Omental fat pad (tissue), 4 donors: ENCODE results near the gene NTSR1. TPM values are rescaled to one million over a fixed set of nuclear protein-coding genes. Genes with fewer than 3 reads are reported as not detected.
A peak's percentile ranks its signal among the peaks of the same experiment; 100 is the strongest.

Source experiments
- ATAC-seq: fragments of 150-250 bp; one replicate; pipeline ENCODE4 v1.9.1; 2016; ENCODE audit warnings: mild to moderate bottlenecking, moderate library complexity; ENCODE audit not compliant: low FRiP score
- DNase-seq: peaks from one replicate; pipeline ENCODE4 v3.0.0-alpha.2; 2019; ENCODE audit warnings: low spot score
- total RNA-seq, 4 donors: library from RNA; depleted of rRNA; stranded (reverse); fragments of >200 nt; gene quantifications; one replicate each; pipeline ENCODE4 v1.1.0, GENCODE V29; 2016
- TF ChIP-seq, protein P1 (sequence below), 3 donors: fragments of 450-650 bp; IDR thresholded peaks; one replicate each; pipeline ENCODE4 v1.5.1; 2016 to 2017; ENCODE audit warnings: antibody characterized with exemption in 3 of 3, mild to moderate bottlenecking in 3 of 3, moderate library complexity in 2 of 3

The NTSR1 gene
- total RNA-seq, 4 donors from 2014 or later = 0.24 to 0.25 TPM; not detected in 2

DNA sequence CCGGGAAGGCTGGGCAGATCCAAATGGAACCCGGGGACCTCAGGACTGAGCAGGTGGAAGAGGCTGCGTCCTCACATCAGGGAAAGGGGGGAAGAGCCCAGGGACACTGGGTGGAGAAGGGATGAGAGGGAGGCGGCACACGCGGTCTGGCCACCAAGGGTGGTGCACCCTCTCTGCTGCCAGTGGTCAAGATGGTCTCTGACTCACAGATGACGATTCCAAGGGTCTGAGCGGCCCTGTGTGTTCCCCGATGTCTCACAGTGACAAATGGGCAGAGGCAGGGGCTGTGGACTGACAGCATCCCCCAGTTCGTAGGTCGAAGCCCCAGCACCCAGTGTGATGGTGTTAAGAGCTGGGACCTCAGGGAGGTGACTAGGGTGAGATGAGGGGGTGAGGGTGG lies 34.3 kb upstream of the NTSR1 start:
- DNase-seq (no peak), ATAC-seq (no peak)
- TF ChIP-seq, protein P1, sequence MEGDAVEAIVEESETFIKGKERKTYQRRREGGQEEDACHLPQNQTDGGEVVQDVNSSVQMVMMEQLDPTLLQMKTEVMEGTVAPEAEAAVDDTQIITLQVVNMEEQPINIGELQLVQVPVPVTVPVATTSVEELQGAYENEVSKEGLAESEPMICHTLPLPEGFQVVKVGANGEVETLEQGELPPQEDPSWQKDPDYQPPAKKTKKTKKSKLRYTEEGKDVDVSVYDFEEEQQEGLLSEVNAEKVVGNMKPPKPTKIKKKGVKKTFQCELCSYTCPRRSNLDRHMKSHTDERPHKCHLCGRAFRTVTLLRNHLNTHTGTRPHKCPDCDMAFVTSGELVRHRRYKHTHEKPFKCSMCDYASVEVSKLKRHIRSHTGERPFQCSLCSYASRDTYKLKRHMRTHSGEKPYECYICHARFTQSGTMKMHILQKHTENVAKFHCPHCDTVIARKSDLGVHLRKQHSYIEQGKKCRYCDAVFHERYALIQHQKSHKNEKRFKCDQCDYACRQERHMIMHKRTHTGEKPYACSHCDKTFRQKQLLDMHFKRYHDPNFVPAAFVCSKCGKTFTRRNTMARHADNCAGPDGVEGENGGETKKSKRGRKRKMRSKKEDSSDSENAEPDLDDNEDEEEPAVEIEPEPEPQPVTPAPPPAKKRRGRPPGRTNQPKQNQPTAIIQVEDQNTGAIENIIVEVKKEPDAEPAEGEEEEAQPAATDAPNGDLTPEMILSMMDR (IDR thresholded peaks at IDR 0.05) = no peak

DNA sequence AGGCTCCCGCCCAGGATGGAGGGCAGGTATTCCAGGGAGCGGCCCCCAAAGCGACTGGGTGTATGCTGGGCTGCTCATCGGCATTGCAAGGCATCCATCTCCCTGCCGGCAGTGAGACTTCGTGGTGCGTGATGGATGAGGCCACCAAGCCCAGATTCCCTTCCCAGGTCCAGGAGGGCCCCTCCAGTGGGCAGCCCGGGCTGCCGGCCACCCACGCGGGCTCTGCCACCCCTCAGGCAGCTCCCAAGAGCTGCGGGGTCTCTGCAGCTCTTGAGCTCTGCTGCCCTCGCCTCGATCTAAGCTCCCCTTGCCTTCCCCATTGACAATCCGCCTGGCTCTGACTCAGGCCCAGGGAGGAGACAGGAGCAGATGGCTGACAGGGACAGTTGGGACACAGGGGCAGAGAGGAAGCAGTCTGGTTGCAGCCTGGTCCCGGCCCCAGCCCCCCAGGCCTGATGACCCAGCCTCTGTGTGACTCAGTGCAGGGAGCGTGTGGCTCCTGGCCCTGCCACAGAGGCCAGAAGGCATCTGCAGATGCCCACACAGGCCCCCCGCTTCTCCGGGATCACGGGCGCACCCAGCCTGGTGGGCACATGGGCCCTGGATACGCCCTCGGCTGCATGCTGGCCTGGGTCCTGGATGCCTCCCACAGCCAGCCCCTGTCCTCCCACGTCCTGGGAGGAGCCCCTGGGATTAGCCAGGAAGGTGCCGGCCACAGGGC lies 33.3 kb upstream of the NTSR1 start:
- peak; percentile 41 for ATAC-seq

DNA sequence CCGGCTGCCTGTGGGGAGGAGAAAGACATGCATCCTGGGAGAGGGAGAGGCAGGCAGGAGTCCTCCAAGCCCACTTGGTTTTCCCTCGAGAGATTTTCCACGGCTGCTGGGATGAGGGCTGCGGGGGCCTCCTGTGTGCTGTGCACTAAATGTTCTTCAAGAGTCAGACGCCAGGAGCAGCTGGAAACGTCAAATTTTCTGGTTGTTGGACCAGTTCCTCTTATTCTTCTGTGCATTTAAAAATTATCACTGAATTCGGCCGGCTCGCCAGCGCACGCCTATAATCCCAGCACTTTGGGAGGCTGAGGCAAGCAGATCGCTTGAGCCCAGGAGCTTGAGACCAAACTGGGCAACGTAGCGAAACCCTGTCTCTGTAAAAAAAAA lies 32.8 kb upstream of the NTSR1 start:
- ATAC-seq = no peak
- TF ChIP-seq, protein P1 (IDR thresholded peaks at IDR 0.05) = no peak
- no peak for DNase-seq

More for the DNA sequence above, 33.3 kb upstream of the NTSR1 start:
- TF ChIP-seq, protein P1 (IDR thresholded peaks at IDR 0.05) = no peak
- DNase-seq = no peak

DNA sequence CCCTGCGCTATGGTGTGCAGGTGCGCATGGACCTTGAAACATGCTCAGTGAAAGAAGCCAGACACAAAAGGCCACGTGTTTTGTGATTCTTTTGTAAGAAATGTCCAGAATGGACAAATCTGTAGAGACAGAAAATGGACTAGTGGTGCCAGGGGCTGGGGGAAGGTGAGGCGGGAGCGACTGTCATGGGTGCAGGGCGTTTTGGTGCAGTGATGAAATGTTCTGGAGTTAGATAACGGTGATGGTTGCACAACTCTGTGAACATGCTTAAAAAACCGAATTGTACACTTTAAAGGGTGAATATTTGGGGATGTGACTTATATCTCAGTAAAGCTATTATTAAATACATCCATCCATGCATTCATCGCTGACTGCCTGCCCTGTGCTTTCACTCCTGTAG lies 31.7 kb upstream of the NTSR1 start:
- no peak for DNase-seq
- no peak for ATAC-seq
- TF ChIP-seq, protein P1 (IDR thresholded peaks at IDR 0.05) = no peak

DNA sequence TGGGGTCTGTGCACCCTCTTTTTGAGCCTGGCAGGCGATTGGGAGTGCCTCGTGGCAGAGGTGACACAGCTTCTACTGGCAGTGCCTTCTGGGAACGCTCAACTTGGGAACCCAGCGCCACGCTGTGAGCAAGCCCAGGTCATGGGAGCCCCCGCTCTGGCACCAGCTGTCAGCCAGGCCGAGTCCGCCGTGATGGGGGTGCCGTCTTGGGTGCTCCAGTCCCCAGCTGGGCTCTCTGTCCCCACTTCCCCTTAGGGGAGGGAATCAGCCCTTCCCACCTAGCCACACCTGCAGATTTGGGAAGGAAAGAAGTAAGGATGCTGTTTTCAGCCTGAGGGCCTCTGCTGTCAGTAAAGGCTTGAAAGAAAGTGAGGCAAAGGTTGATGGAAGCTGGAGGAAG lies 31.0 kb upstream of the NTSR1 start:
- no peak for DNase-seq
- TF ChIP-seq, protein P1 (IDR thresholded peaks at IDR 0.05) = no peak
- ATAC-seq = no peak

DNA sequence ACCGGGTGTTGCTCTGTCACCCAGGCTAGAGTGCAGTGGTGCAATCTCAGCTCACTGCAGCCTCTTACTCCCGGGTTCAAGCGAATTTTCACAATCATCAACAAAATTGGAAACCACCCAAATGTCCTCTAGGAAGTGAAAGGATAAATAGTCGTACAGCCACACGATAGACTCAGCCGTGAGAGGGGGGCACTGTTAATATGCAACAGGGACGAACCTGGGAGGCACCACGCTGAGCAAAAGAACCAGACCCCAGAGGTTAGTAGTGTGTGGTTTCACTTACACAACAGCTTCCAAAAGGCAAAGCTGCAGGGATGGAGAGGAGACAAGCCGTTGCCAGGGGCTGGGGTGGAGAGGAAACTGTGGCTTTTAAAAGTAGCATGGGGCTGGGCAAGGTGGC lies 30.1 kb upstream of the NTSR1 start:
- no peak for DNase-seq
- TF ChIP-seq, protein P1 (IDR thresholded peaks at IDR 0.05) = no peak
- no peak for ATAC-seq

DNA sequence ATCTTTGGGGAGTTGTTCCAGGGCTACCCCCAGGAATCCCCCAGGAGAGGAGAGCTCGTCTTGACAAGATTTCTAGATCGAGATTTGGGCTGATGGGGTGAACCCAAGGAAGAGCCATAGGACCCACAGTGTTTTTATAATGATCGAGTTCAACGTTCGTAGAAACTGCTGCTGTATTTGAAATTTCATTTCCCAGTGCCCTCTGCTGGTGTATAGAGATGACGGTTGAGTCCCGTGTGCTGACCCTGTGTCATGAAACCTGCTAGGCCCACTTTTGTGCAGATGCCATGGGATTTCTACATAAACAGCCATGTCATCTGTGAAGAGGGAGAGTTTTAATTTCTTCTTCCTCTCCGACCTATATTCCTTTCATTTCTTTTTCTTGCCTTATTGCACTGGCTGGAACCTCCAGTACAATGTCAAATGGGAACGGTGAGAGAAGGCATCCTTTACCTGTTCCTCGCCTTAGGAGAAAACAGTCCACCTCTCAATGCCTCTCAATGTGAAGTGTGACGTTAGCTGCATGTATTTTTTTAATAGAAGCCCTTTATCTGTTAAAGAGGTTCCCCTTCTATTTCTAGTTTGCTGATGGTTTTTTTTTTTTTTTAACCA lies 28.6 kb upstream of the NTSR1 start:
- TF ChIP-seq, protein P1 (IDR thresholded peaks at IDR 0.05) = no peak
- no peak for ATAC-seq
- no peak for DNase-seq
